Coronary artery (tissue), 2 donors: Measurements from ENCODE around the gene IPO7.
A peak's percentile ranks its signal among the peaks of the same experiment; 100 is the strongest.
"Not testable (repeated sequence)": the region's sequence is repeated elsewhere in the genome, so short reads cannot be mapped to it uniquely, and the experiment has no call there.

Experiments used
- DNase-seq: peaks from one replicate; pipeline ENCODE4 v3.0.0-alpha.2; 2017; ENCODE audit warnings: low spot score
- H3K27ac ChIP-seq, 2 donors: fragments of 200-600 bp; sonication (generic); one replicate each; pipeline ENCODE4 v1.5.1; 2016 to 2019
- H3K4me3 ChIP-seq: fragments of 200-600 bp; sonication (generic); 2 replicates; pipeline ENCODE4 v1.5.1; 2016; ENCODE audit warnings: mild to moderate bottlenecking, moderate library complexity
- CTCF ChIP-seq: fragments of 200-600 bp; sonication (generic); IDR thresholded peaks from one replicate; pipeline ENCODE4 v1.5.1; 2019; ENCODE audit warnings: antibody characterized with exemption

The IPO7 gene

DNA sequence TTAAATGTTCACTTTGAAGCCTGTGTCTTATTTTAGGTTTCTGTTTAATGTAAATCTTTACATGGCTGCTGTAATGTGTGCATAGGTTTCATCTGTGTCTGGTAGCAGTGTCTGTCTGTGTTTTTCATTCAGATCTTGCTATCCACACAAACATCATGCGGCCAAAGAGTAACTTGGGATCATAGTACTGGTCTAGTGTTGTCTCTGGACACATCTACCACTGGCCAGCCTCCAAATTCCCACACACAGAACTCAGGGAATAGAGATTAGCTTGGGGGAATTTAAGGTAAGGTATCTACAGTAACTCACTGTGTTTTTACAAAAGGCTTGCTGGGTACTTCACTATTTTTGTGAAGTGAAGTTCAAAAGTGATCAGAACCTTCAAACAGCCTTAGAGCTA lies 44.3 kb downstream of the IPO7 start:
- Histone ChIP-seq H3K27ac (no peak overlapping the region), H3K4me3 (no peak overlapping the region)
- no peak for TF ChIP-seq CTCF
- no peak for DNase-seq

DNA sequence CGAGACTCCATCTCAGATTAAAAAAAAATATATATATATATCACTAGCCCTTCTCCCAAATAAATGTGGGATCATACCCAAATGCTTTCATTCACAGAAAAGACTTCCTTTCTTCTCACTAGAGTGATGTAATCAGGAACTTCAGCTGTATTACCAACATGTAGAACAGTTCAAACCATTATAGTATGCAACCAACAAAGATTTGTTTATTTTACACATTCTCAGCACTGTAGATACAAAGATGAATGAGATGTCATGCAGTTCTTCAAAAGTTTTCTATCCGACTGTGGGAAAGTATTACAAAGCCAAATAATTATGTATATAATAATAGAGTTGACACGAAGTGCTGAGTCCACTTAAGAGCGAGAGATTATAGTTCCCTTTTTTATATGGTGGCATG lies 54.2 kb downstream of the IPO7 start:
- H3K4me3 ChIP-seq: no peak overlapping the region
- TF ChIP-seq CTCF: no peak
- no peak overlapping the region for H3K27ac ChIP-seq
- DNase-seq: no peak

DNA sequence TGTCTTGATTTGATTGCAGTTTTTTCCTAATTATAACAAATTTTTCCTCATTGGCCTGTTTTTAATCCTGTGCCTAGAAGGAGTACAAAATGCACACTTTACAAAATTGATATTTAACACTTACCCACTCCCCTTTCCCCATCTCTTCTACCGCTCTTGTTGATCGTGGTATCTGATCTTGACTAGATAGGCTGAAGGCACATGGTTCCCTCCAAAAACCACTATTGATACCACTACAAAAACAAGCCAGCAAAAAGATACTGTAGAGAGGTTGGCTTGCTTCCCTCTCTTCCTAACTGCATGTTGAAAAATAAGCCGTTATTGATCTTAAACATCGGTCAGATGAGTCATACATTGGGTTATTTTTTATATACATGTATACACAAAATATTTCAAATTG lies 61.8 kb downstream of the IPO7 start:
- DNase-seq: no peak
- TF ChIP-seq CTCF: no peak
- Histone ChIP-seq H3K27ac (no peak overlapping the region), H3K4me3 (no peak overlapping the region)

GRCh38 chr11:9448576-9449352 lies 64.3 kb downstream of the IPO7 start:
- DNase-seq: no peak
- Histone ChIP-seq H3K4me3 (no peak overlapping the region), H3K27ac (no peak overlapping the region)
- TF ChIP-seq CTCF: no peak

- not testable (repeated sequence) for H3K4me3 ChIP-seq, DNase-seq, H3K27ac ChIP-seq
Measured at GRCh38 chr11:9452023-9452422, 67.6 kb downstream of the IPO7 start.

- no peak for TF ChIP-seq CTCF
- Histone ChIP-seq H3K27ac (no peak overlapping the region), H3K4me3 (no peak overlapping the region)
- no peak for DNase-seq
Measured at GRCh38 chr11:9455722-9456121, 71.3 kb downstream of the IPO7 start.

- TF ChIP-seq CTCF: no peak
- Histone ChIP-seq H3K27ac (peak overlapping the region; percentile 91 to 96), H3K4me3 (peak overlapping the region; percentile 75)
- DNase-seq: no peak
Measured at GRCh38 chr11:9459667-9460321, 75.3 kb downstream of the IPO7 start.
